Measurements from ENCODE around the gene MAP1LC3B.
"Not testable (repeated sequence)": the region's sequence is repeated elsewhere in the genome, so short reads cannot be mapped to it uniquely, and the experiment has no call there.

Gene MAP1LC3B

DNA sequence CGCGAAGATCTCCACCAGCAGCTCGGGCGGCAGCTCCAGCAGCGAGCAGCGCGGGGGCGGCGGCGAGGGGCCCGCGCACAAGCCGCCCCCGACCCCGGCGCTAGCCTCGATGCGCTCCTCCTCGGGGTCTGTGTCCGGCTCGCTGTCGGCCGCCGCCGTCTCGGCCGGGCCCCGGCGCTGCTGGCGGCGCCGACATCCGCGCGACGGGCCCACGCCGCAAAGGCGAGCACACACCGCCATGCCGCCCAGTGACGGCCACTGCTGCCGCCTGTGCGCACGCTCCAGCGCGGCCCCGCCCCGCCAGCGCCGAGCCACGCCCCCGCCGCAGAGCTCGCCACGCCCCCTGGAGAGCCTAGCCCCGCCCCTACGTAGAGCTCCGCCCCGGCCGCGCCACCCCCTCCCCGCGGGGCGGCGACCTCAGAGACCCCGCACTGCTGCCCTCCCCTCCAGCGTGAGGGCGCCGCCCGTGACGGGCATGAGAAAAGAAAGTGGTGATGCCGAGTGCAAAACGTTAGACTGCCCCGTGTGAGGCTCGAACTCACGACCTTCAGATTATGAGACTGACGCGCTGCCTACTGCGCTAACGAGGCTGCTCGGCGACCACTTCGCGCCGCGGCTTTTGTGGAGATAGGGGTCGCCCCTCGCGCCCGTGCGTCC lies 8.5 kb upstream of the MAP1LC3B start, which contains the start of gene FBXO31:
Gene FBXO31 (minus strand): TSS at position 272 of the 657 bp plus-strand sequence. CDS start 32 bp downstream, at position 240.
- DNase-seq = peak; percentile 84

DNA sequence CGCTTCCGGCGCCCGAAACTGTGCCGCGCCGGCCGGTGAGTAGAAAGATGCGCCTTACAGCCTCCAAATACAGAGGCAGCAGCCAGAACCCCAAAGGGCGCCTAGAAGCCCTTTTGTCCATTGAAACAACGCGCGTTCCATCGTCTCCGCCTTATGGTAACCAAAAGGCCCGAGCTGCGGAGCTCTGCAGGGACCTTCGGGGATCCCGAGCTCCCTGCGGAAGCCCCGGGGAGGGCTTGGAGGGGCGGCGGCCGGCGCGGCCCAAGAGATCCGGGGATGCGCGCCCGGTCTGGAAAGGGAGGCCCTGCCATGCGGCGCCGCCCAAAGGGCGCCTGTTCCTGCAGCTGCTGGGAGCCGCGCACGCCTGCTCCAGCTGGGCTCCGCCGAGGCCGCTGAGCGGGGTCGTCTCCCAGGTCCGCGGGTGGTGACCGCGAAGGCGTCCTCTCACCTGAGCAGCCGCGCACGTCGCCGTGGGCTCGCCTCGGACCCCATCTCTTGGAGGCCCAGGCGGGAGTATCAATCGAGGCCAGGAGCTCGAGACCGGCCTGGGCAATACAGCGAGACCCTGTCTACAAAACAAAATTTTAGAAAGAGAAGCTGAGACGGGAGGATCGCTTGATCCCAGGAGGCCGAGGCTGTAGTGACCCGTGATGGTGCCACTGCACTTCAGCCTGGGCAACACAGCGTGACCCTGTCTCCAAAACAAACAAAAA lies 7.8 kb upstream of the MAP1LC3B start:
- peak; percentile 53 for DNase-seq

DNA sequence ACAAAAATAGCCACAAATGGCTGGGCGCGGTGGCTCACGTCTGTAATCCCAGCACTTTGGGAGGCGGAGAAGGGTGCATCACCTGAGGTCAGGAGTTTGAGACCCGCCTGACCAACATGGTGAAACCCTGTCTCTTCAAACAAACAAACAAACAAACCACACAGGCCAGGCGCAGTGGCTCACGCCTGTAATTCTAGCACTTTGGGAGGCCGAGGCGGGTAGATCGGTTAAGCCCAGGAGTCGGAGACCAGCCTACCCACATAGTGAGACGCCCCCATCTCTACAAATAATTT lies 7.3 kb upstream of the MAP1LC3B start:
- DNase-seq = not testable (repeated sequence)

GRCh38 chr16:87387942-87388817 lies 4.0 kb upstream of the MAP1LC3B start:
- DNase-seq = peak; percentile 99

- DNase-seq = no peak
Observed at GRCh38 chr16:87388818-87389134, 3.4 kb upstream of the MAP1LC3B start.

DNA sequence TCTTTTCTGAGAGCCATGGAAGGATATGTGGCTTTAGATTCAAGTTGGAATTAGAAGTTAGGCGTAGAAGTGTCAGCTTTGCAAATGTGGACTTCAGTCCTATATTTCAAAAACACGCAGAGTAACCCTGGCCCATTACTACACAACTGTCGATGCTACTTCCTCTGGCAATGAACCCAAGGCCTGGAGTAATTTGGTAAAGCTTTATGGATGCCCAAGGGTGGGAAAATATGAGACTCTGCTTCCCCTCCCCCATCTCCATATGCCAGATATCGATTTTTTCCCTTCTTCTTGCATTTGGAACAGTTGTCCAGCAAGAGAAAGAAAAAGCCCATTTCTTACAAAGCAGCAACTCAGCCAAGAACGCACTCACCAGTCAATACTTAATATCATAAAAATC lies 2.9 kb upstream of the MAP1LC3B start:
- DNase-seq = no peak

GRCh38 chr16:87389914-87390313 lies 2.2 kb upstream of the MAP1LC3B start:
- DNase-seq = not testable (repeated sequence)

DNA sequence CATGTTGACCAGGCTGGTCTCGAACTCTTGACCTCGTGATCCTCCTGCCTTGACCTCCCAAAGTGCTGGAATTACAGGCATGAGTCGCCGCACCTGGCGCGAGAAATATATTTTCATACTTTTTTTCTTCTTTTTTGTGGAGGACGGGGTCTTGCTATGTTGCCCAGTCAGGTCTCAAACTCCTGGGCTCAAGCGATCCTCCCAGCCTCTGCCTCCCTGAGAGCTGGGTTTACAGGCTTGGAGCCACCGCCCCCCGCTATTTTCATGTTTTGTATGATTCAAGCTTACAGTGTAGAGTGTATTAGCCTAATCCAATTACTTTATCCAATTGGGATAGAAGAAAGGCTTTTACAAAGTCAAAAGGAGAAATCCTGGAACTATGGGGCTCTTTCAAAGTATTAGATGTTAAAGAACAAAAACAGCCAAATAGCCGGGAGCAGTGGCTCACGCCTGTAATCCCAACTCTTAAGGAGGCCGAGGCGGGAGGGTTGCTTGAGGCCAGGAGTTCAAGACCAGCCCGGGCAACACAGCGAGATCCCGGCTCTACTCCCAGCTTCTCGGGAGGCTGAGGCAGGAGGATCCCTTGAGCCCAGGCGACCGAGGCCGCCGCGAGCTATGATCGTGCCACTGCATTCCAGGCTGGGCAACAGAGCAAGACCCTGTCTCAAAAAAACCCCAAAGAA lies 1.4 kb upstream of the MAP1LC3B start:
- DNase-seq = no peak

GRCh38 chr16:87391324-87391949 lies 699 bp upstream of the MAP1LC3B start:
- DNase-seq = no peak

DNA sequence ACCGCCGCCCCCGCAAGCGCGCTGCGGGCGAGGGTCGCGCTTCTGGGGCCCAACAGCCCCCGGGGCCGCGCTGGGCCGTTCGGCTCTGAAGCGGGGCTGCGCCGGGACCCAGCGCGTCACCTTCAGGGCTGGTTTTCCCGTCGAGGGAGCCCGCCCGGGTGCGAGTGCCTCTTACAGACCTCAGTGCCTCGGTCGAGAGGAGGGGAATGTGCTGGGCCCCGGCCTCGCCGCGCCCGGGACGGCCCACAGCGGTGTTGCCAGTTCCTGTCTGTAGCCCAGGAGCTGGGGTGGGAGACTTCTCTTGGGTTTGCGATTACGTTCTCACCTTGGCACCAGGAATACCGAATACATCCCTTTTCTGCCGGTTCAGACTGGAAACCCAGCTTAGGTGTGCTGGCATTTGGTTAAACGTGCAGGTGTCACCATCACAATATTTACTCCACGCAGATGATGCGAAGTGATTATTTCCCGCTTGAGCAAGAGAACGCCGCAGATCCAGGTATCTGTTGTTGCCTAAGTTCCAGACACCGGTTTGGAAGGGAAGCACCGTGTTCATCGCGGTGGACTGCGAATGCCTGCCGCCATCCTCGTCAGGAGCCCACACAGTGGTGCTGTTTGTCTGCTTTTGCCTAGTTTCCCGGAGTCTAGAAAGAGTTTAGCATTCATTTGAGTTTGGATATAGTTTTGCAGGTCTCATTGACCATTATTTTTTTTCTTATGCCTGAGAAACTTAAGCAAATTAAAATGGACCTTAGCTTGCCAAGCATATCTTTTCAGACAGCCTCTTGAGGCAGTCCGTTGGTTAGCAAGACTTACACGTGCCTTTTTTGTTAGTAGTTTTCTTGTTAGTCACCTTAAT lies 914 bp downstream of the MAP1LC3B start:
- no peak for DNase-seq

DNA sequence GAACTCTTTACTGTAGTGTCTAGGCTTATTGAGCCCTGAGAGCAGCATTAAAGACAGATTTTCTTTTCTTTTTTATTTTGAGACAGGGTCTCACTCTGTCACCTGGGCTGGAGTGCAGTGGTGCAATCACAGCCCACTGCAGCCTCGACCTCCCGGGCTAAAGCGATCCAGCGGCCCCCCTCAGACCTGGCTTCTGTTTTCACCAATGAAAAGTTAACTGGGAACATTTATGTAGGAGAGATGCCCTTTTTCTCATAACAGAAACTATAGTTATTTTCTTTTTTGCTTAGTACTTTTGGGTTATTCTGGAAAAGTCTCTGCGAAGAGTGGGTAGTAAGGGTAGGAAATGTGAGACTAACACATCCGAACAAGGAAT lies 1.5 kb downstream of the MAP1LC3B start:
- DNase-seq = no peak

DNA sequence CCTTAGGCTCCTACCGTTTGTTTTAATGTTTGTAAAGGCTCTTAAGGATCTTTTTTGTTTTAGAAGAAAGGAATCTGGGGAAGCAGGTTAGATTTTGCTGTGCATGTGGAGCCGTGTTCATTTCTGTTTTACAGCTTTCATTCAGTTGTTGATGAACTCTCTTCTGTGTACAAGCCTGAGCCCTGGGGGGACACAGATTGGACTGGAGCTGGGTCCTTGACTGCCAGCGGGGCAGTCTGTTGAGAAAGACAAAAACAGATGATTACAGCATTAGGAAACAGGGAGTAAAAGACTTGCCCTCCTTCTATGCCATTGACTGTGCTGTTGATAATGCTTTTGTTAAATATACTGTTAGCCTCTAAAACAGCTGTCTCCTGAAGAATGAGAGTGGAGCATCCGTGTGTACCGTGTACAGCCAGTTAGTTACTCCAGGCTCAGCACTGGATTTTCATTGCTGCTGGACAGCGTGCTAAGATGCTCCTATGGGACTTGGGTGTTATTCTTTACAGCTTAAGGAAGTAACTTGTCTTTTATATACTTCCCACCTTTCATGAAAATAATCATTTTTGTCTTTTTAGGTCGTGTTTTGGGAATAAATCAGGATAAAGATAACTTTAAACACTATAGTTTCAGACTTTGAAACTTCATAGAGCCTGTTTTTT lies 3.2 kb downstream of the MAP1LC3B start:
- DNase-seq = no peak

GRCh38 chr16:87404764-87405625 lies 12.9 kb downstream of the MAP1LC3B start:
- DNase-seq = no peak

GRCh38 chr16:87406495-87407088 lies 14.5 kb downstream of the MAP1LC3B start:
- DNase-seq = no peak

- DNase-seq = no peak
Observed at GRCh38 chr16:87407511-87408112, 15.5 kb downstream of the MAP1LC3B start.

DNA sequence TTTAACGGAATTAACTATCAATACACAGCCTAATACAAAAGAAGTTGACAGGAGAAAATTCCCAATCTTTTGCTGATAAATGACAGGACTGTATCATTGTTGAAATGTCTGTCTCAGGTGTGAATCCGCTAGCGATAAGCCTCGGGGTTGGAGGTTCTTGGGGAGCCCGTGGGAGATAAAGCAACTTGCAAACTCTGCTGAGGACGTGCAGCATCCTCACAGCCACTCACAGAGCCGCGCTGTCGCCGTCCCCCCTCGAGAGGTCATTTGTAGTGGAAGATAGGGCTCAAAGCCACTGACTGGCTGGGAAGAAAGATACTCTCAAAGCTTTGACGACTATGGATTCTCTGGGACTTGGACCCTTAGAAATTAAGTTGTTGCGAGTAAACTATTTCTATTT lies 17.0 kb downstream of the MAP1LC3B start:
- no peak for DNase-seq

- no peak for DNase-seq
Observed at GRCh38 chr16:87409781-87410180, 17.6 kb downstream of the MAP1LC3B start.

- no peak for DNase-seq
Observed at GRCh38 chr16:87410530-87410929, 18.4 kb downstream of the MAP1LC3B start.

DNA sequence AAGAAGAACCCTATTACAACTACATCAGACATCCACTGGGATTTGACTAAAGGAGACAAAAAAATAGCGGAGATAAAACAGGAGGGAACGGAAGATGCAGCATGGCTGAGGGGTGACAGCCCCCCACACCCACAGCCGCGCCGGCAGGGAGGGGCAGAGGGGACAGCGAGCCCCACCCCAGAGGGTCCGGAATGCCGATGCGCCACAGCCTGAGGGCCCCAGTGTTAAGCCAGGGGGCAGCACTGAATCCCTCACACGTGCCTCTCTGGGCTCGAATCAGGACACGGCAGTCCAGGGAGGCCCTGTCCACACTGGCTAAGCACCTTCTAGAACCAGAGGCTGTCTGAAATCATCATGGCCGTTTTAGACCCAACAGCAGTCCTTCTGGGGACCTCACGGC lies 18.8 kb downstream of the MAP1LC3B start:
- no peak for DNase-seq
